Immature natural killer cell (primary cell): ENCODE results near the gene LHFPL3. TPM values are rescaled to one million over a fixed set of nuclear protein-coding genes. Genes with fewer than 3 reads are reported as not detected.

Source experiments
- DNase-seq, 3 donors: peaks; one replicate each; pipeline ENCODE4 v3.0.0; 2022; ENCODE audit warnings: mixed read lengths in 1 of 3
- H3K27ac Mint-ChIP-seq, 6 donors: one replicate each; pipeline ENCODE4 v1.8.0; 2020; ENCODE audit warnings: mixed read lengths in 6 of 6, mild to moderate bottlenecking in 5 of 6, inconsistent platforms in 4 of 6, moderate library complexity in 3 of 6
- H3K27me3 Mint-ChIP-seq, 3 donors: one replicate each; pipeline ENCODE4 v1.8.0; 2020 to 2021; ENCODE audit warnings: low read depth in 3 of 3, mild to moderate bottlenecking in 3 of 3, mixed read lengths in 3 of 3, moderate library complexity in 3 of 3, inconsistent platforms in 1 of 3
- H3K36me3 Mint-ChIP-seq, 3 donors: one replicate each; pipeline ENCODE4 v1.8.0; 2020; ENCODE audit warnings: mixed read lengths in 3 of 3, inconsistent platforms in 2 of 3, mild to moderate bottlenecking in 2 of 3
- H3K4me1 Mint-ChIP-seq, 2 donors: one replicate each; pipeline ENCODE4 v1.8.0; 2020; ENCODE audit warnings: inconsistent platforms in 2 of 2, mild to moderate bottlenecking in 2 of 2, mixed read lengths in 2 of 2, moderate library complexity in 1 of 2
- H3K4me3 Mint-ChIP-seq, 5 donors: one replicate each; pipeline ENCODE4 v1.8.0; 2020; ENCODE audit warnings: mild to moderate bottlenecking in 5 of 5, mixed read lengths in 5 of 5, inconsistent platforms in 3 of 5, moderate library complexity in 3 of 5
- H3K9me3 Mint-ChIP-seq, 6 donors: one replicate each; pipeline ENCODE4 v1.8.0; 2020; ENCODE audit warnings: mild to moderate bottlenecking in 6 of 6, mixed read lengths in 6 of 6, inconsistent platforms in 4 of 6, moderate library complexity in 3 of 6
- polyA plus RNA-seq, 3 donors: library from polyadenylated mRNA; unstranded; fragments of 300-500 nt; fragmentation: Illumina TruSeq; gene quantifications; one replicate each; pipeline ENCODE4 v1.2.3, GENCODE V29; 2021

Gene LHFPL3
- polyA plus RNA-seq, 3 donors from 2014 or later, result not detected

- Mint-ChIP-seq H3K36me3 (no peaks in the 10 kb centered on the region), H3K4me1 (no peaks in the 10 kb centered on the region), H3K9me3 (peaks cover 0 to 1% (median 0%) of the 10 kb centered on the region in 6 donors), H3K27me3 (peaks cover 0 to 1% (median 0%) of the 10 kb centered on the region in 3 donors), H3K27ac (no peak overlapping the region), H3K4me3 (no peak overlapping the region)
- no peak for DNase-seq
Measured at GRCh38 chr7:104453190-104453589, 124.8 kb downstream of the LHFPL3 start.

- Mint-ChIP-seq H3K4me3 (no peak overlapping the region), H3K9me3 (peaks cover 0 to 20% (median 11%) of the 10 kb centered on the region in 6 donors), H3K4me1 (no peaks in the 10 kb centered on the region), H3K27me3 (peaks cover 0 to 4% (median 2%) of the 10 kb centered on the region in 3 donors), H3K36me3 (no peaks in the 10 kb centered on the region), H3K27ac (no peak overlapping the region)
- no peak for DNase-seq
Measured at GRCh38 chr7:104458875-104459274, 130.5 kb downstream of the LHFPL3 start.

GRCh38 chr7:104469166-104469820, 140.9 kb downstream of the LHFPL3 start:
- H3K27me3 Mint-ChIP-seq, result no peaks in the 10 kb centered on the region
- no peaks in the 10 kb centered on the region for H3K4me1 Mint-ChIP-seq
- no peak overlapping the region for H3K27ac Mint-ChIP-seq
- H3K36me3 Mint-ChIP-seq, result no peaks in the 10 kb centered on the region
- peaks cover 0 to 13% (median 0%) of the 10 kb centered on the region in 6 donors for H3K9me3 Mint-ChIP-seq
- H3K4me3 Mint-ChIP-seq, result no peak overlapping the region
- DNase-seq, result no peak

GRCh38 chr7:104480529-104480928, 152.1 kb downstream of the LHFPL3 start:
- Mint-ChIP-seq H3K4me3 (no peak overlapping the region), H3K4me1 (no peaks in the 10 kb centered on the region), H3K27me3 (peaks cover 0 to 5% (median 1%) of the 10 kb centered on the region in 3 donors), H3K27ac (no peak overlapping the region), H3K36me3 (no peaks in the 10 kb centered on the region), H3K9me3 (peaks cover 0 to 9% (median 0%) of the 10 kb centered on the region in 6 donors)
- no peak for DNase-seq

- H3K27me3 Mint-ChIP-seq, result peaks cover 0 to 5% (median 0%) of the 10 kb centered on the region in 3 donors
- H3K9me3 Mint-ChIP-seq, result peaks cover 0 to 9% (median 0%) of the 10 kb centered on the region in 6 donors
- no peak overlapping the region for H3K4me3 Mint-ChIP-seq
- no peaks in the 10 kb centered on the region for H3K36me3 Mint-ChIP-seq
- no peaks in the 10 kb centered on the region for H3K4me1 Mint-ChIP-seq
- no peak for DNase-seq
- H3K27ac Mint-ChIP-seq, result no peak overlapping the region
Measured at GRCh38 chr7:104482362-104483037, 154.1 kb downstream of the LHFPL3 start.

GRCh38 chr7:104486931-104487330, 158.5 kb downstream of the LHFPL3 start:
- Mint-ChIP-seq H3K36me3 (no peaks in the 10 kb centered on the region), H3K27me3 (peaks cover 0 to 2% (median 0%) of the 10 kb centered on the region in 3 donors), H3K9me3 (peaks cover 0 to 5% (median 0%) of the 10 kb centered on the region in 6 donors), H3K4me3 (no peak overlapping the region), H3K27ac (no peak overlapping the region), H3K4me1 (no peaks in the 10 kb centered on the region)
- no peak for DNase-seq

- Mint-ChIP-seq H3K4me3 (no peak overlapping the region), H3K9me3 (peaks cover 0 to 5% (median 0%) of the 10 kb centered on the region in 6 donors), H3K27ac (no peak overlapping the region), H3K27me3 (peaks cover 0 to 2% (median 0%) of the 10 kb centered on the region in 3 donors), H3K36me3 (no peaks in the 10 kb centered on the region), H3K4me1 (no peaks in the 10 kb centered on the region)
- no peak for DNase-seq
Measured at GRCh38 chr7:104487642-104488041, 159.2 kb downstream of the LHFPL3 start.

- H3K36me3 Mint-ChIP-seq, result no peaks in the 10 kb centered on the region
- no peak overlapping the region for H3K27ac Mint-ChIP-seq
- H3K4me3 Mint-ChIP-seq, result no peak overlapping the region
- no peak for DNase-seq
- peaks cover 0 to 7% (median 2%) of the 10 kb centered on the region in 3 donors for H3K27me3 Mint-ChIP-seq
- no peaks in the 10 kb centered on the region for H3K4me1 Mint-ChIP-seq
- H3K9me3 Mint-ChIP-seq, result peaks cover 0 to 6% (median 0%) of the 10 kb centered on the region in 6 donors
Measured at GRCh38 chr7:104497379-104497967, 169.1 kb downstream of the LHFPL3 start.

- DNase-seq, result no peak
- peaks cover 0 to 5% (median 1%) of the 10 kb centered on the region in 3 donors for H3K27me3 Mint-ChIP-seq
- H3K4me1 Mint-ChIP-seq, result no peaks in the 10 kb centered on the region
- H3K4me3 Mint-ChIP-seq, result no peak overlapping the region
- H3K9me3 Mint-ChIP-seq, result peaks cover 0 to 6% (median 0%) of the 10 kb centered on the region in 6 donors
- no peak overlapping the region for H3K27ac Mint-ChIP-seq
- no peaks in the 10 kb centered on the region for H3K36me3 Mint-ChIP-seq
Measured at GRCh38 chr7:104499975-104500374, 171.6 kb downstream of the LHFPL3 start.

GRCh38 chr7:104509874-104510273, 181.5 kb downstream of the LHFPL3 start:
- H3K9me3 Mint-ChIP-seq, result peaks cover 0 to 14% (median 3%) of the 10 kb centered on the region in 6 donors
- H3K36me3 Mint-ChIP-seq, result no peaks in the 10 kb centered on the region
- no peaks in the 10 kb centered on the region for H3K4me1 Mint-ChIP-seq
- DNase-seq, result no peak
- H3K27me3 Mint-ChIP-seq, result peaks cover 0 to 2% (median 0%) of the 10 kb centered on the region in 3 donors
- H3K27ac Mint-ChIP-seq, result no peak overlapping the region
- H3K4me3 Mint-ChIP-seq, result no peak overlapping the region

GRCh38 chr7:104524853-104525252, 196.4 kb downstream of the LHFPL3 start:
- no peak overlapping the region for H3K27ac Mint-ChIP-seq
- no peaks in the 10 kb centered on the region for H3K4me1 Mint-ChIP-seq
- peaks cover 0 to 8% (median under 1%) of the 10 kb centered on the region in 6 donors for H3K9me3 Mint-ChIP-seq
- no peaks in the 10 kb centered on the region for H3K36me3 Mint-ChIP-seq
- no peak for DNase-seq
- H3K4me3 Mint-ChIP-seq, result no peak overlapping the region
- peaks cover 1 to 2% (median 2%) of the 10 kb centered on the region in 3 donors for H3K27me3 Mint-ChIP-seq

- no peak for DNase-seq
- Mint-ChIP-seq H3K36me3 (no peaks in the 10 kb centered on the region), H3K4me3 (no peak overlapping the region), H3K9me3 (peaks cover 0 to 8% (median 0%) of the 10 kb centered on the region in 6 donors), H3K4me1 (no peaks in the 10 kb centered on the region), H3K27ac (no peak overlapping the region), H3K27me3 (peaks cover 1 to 2% (median 2%) of the 10 kb centered on the region in 3 donors)
Measured at GRCh38 chr7:104528142-104528541, 199.7 kb downstream of the LHFPL3 start.

GRCh38 chr7:104529567-104529966, 201.2 kb downstream of the LHFPL3 start:
- H3K36me3 Mint-ChIP-seq, result no peaks in the 10 kb centered on the region

GRCh38 chr7:104530251-104530650, 201.8 kb downstream of the LHFPL3 start:
- Mint-ChIP-seq H3K9me3 (peaks cover 0 to 8% (median 0%) of the 10 kb centered on the region in 6 donors), H3K4me1 (no peaks in the 10 kb centered on the region), H3K27ac (no peak overlapping the region), H3K4me3 (no peak overlapping the region), H3K36me3 (no peaks in the 10 kb centered on the region), H3K27me3 (peaks cover 1 to 2% (median 2%) of the 10 kb centered on the region in 3 donors)
- DNase-seq, result no peak

More at GRCh38 chr7:104529567-104529966, 201.2 kb downstream of the LHFPL3 start:
- Mint-ChIP-seq H3K27ac (no peak overlapping the region), H3K4me1 (no peaks in the 10 kb centered on the region), H3K4me3 (no peak overlapping the region), H3K9me3 (peaks cover 0 to 8% (median 0%) of the 10 kb centered on the region in 6 donors), H3K27me3 (peaks cover 1 to 2% (median 2%) of the 10 kb centered on the region in 3 donors)
- no peak for DNase-seq
